Psoas muscle (tissue), 8 donors: ENCODE results near the gene SIDT2. TPM values are rescaled to one million over a fixed set of nuclear protein-coding genes. Genes with fewer than 3 reads are reported as not detected.

Experiments
- ATAC-seq, 4 donors: fragments of 200-7000 bp; cut with Tn5 transposase; one replicate each; pipeline ENCODE4 v1.9.1; 2020; ENCODE audit warnings: moderate library complexity in 3 of 4, mild to moderate bottlenecking in 2 of 4
- DNase-seq, 2 donors: peaks; one replicate each; pipeline ENCODE4 v3.0.0-alpha.2; 2020
- H3K27ac ChIP-seq: fragments of 200-600 bp; one replicate; pipeline ENCODE4 v1.8.0; 2022
- H3K27me3 ChIP-seq, 3 donors: fragments of 200-600 bp in 1 of 3; one replicate each; pipeline versions ENCODE4 v1.6.1 to v1.8.0; 2013 to 2022; ENCODE audit warnings: low read length in 2 of 3, mild to moderate bottlenecking in 2 of 3, moderate library complexity in 1 of 3; ENCODE audit not compliant: insufficient read depth in 3 of 3
- H3K36me3 ChIP-seq, 2 donors: fragments of 200-600 bp in 1 of 2; one replicate each; pipeline versions ENCODE4 v1.6.1 to v1.8.0; 2013 to 2022; ENCODE audit warnings: low read depth in 1 of 2, mild to moderate bottlenecking in 1 of 2, moderate library complexity in 1 of 2; ENCODE audit not compliant: insufficient read depth in 1 of 2
- H3K4me1 ChIP-seq: fragments of 200-600 bp; one replicate; pipeline ENCODE4 v1.8.0; 2022
- H3K4me3 ChIP-seq: fragments of 200-600 bp; one replicate; pipeline ENCODE4 v1.8.0; 2022; ENCODE audit warnings: mild to moderate bottlenecking
- H3K9me3 ChIP-seq: fragments of 200-600 bp; one replicate; pipeline ENCODE4 v1.8.0; 2022
- WGBS, 3 donors: extraction: QIAGEN DNeasy Blood & Tissue Kit; methylation state at CpG; one replicate each; pipeline versions ENCODE4 v1.1.6 to v1.1.7; 2013; 5-methylcytosine and 5-hydroxymethylcytosine counted together
- intact Hi-C, 2 donors: fragments of 100-400 bp; cut with DNase I; formaldehyde crosslinking; loops; one replicate each; pipeline versions ENCODE4 v1.11.0 to v1.14.2; 2022
- polyA plus RNA-seq, 3 donors: library from polyadenylated mRNA; stranded (reverse); fragments of 200-250 nt; gene quantifications; one replicate each; pipeline ENCODE4 v1.2.3, GENCODE V29; 2013
- total RNA-seq, 4 donors: library from RNA; stranded (reverse); fragmentation: NEBNext Ultra II Directional in 2 of 4; extraction: Animal tissue kit (Norgen Biotek cat#: 25700) in 2 of 4; gene quantifications; one replicate each; pipeline versions ENCODE4 v1.2.1 to v1.2.4, GENCODE V29; 2021 to 2023
- TF ChIP-seq, protein P1 (sequence below): fragments of 200-600 bp; IDR thresholded peaks from one replicate; pipeline ENCODE4 v1.8.0; 2022; ENCODE audit warnings: antibody characterized with exemption
- donor health status: healthy with polysubstance abuse.
- donor health status: DM: no; HTN: no; CAD: no; lungs with moderate emphysema.
- donor health status: Bipolar disorder and iron deficiency.
- donor health status: healthy.
- donor health status: DM: yes; HTN: yes; CAD: no.
- donor health status: DM: no; HTN: no; CAD: no.
- donor health status: DM: no; HTN: no; CAD: no.
- donor health status: DM: yes; HTN: yes; CAD: no.

SIDT2 gene
- total and polyA plus RNA-seq, 7 donors: 7.1 to 22.8 (median 12.6) TPM

DNA sequence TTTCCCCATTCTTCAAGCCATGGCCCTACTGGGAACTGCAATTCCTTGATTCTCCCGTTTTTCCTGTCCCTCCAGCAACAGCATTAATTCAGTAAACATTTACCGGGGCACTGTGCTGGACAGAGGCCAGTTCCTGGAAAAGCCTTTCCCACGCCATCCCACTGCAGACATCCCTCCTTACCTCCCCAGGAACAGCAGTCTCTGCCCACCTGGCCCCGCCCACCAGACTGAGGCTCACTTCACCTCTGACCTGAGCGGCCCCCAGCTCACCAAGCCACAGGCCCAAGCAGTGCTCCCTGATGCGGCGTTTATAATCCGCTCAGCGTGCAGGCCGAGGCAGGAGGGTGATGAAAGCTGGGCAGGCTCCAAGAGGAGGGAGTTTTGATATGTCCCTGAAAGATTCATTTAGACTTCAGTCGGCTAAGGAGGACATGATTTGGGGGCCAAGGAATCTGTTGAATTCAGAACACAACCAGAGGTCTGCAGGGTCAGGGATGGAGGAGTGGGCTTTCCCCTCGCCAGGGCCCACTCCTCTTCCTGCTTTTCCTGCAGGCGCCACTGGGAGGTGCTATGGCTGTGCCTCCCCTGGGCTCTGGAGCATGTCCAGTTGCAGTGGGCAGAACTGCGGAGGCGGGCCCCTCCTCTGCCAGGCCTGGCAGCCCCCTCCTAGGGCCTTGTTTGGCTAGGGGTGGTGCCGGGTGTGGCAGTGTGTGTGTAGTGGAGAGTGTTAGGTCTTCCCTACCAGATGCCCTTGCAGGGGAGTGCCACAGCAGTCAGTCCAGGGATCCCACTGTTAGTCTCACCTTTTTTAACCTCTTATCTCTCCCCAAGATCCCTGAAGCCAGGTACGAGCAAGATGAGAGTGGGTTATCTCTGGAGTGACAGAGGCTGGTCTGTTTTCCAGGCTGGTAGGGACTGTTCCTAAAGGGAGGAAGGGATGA, 19.2 kb downstream of the SIDT2 start:
- H3K36me3 ChIP-seq: peaks cover 0 to 30% of the 10 kb centered on the region in 2 donors
- intact Hi-C loops: no loop called here
- ATAC-seq: no peak

DNA sequence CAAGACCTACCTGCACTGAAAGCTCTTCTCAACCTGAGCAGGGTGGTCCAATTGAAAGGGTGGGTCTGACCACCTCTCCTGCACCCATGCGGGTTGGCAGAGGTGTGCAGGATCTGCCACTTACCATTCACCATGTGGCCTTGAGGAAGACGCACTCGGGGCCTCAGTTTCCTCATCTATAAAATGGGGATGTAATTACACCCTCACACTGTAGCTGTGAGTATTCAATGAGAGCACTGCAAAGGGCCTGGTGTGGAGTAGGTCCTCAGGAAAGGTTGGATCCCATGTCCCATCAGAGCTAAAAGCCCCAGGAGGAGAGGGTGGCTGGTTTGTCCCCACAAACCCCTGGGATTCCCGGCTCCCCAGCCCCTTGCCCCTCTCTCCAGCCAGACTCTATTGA, 20.1 kb downstream of the SIDT2 start:
- peaks cover 0 to 25% of the 10 kb centered on the region in 2 donors for H3K36me3 ChIP-seq
- intact Hi-C loops: no loop called here

More for the DNA sequence above, 19.2 kb downstream of the SIDT2 start:
- WGBS, 3 donors: 63 to 73% (median 70%) methylated on average over 16 to 17 of the region's 17 CpGs
- DNase-seq: peak in 1 of 2 donors; percentile 48
- no peaks in the 10 kb centered on the region for H3K27me3 ChIP-seq
- TF ChIP-seq, protein P1, sequence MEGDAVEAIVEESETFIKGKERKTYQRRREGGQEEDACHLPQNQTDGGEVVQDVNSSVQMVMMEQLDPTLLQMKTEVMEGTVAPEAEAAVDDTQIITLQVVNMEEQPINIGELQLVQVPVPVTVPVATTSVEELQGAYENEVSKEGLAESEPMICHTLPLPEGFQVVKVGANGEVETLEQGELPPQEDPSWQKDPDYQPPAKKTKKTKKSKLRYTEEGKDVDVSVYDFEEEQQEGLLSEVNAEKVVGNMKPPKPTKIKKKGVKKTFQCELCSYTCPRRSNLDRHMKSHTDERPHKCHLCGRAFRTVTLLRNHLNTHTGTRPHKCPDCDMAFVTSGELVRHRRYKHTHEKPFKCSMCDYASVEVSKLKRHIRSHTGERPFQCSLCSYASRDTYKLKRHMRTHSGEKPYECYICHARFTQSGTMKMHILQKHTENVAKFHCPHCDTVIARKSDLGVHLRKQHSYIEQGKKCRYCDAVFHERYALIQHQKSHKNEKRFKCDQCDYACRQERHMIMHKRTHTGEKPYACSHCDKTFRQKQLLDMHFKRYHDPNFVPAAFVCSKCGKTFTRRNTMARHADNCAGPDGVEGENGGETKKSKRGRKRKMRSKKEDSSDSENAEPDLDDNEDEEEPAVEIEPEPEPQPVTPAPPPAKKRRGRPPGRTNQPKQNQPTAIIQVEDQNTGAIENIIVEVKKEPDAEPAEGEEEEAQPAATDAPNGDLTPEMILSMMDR: peak; percentile 21
- peak overlapping the region; percentile 58 for H3K4me3 ChIP-seq
- peak overlapping the region; percentile 56 for H3K27ac ChIP-seq
- no peaks in the 10 kb centered on the region for H3K4me1 ChIP-seq
- no peaks in the 10 kb centered on the region for H3K9me3 ChIP-seq

DNA sequence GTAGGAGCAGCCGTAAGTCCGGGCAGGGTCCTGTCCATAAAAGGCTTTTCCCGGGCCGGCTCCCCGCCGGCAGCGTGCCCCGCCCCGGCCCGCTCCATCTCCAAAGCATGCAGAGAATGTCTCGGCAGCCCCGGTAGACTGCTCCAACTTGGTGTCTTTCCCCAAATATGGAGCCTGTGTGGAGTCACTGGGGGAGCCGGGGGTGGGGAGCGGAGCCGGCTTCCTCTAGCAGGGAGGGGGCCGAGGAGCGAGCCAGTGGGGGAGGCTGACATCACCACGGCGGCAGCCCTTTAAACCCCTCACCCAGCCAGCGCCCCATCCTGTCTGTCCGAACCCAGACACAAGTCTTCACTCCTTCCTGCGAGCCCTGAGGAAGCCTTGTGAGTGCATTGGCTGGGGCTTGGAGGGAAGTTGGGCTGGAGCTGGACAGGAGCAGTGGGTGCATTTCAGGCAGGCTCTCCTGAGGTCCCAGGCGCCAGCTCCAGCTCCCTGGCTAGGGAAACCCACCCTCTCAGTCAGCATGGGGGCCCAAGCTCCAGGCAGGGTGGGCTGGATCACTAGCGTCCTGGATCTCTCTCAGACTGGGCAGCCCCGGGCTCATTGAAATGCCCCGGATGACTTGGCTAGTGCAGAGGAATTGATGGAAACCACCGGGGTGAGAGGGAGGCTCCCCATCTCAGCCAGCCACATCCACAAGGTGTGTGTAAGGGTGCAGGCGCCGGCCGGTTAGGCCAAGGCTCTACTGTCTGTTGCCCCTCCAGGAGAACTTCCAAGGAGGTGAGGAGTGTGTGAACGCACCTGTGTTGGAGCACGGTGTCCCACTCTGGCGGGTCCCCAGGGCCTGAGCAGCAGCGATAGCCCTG, 20.7 kb downstream of the SIDT2 start, which contains the start of gene TAGLN:
TAGLN (plus strand) TSS at position 318 of the 863 bp plus-strand sequence. CDS start 3,644 bp downstream, outside the sequence.
- Histone ChIP-seq H3K36me3 (peaks cover 0 to 29% of the 10 kb centered on the region in 2 donors), H3K27ac (peak within 1 kb of the TSS; percentile 56), H3K4me3 (peak within 1 kb of the TSS; percentile 58), H3K27me3 (no peaks in the 10 kb centered on the region), H3K9me3 (no peaks in the 10 kb centered on the region), H3K4me1 (no peaks in the 10 kb centered on the region)
- 29 to 38% (median 31%) methylated on average over 27 to 34 of the region's 34 CpGs for WGBS, 3 donors
- TF ChIP-seq, protein P1: no peak
- ATAC-seq (peak; percentile 18 to 47 (median 32)), DNase-seq (peak; percentile 71 to 85)
- intact Hi-C loops: no loop called here

More for the DNA sequence above, 20.1 kb downstream of the SIDT2 start:
- no peak for ATAC-seq
- H3K4me3 ChIP-seq: peak overlapping the region; percentile 58
- H3K27me3 ChIP-seq: no peaks in the 10 kb centered on the region
- no peak for DNase-seq
- H3K4me1 ChIP-seq: no peaks in the 10 kb centered on the region
- no peaks in the 10 kb centered on the region for H3K9me3 ChIP-seq
- peak overlapping the region; percentile 56 for H3K27ac ChIP-seq
- TF ChIP-seq, protein P1: no peak
- WGBS, 3 donors: 62 to 72% (median 69%) methylated on average over 4 of the region's 4 CpGs

DNA sequence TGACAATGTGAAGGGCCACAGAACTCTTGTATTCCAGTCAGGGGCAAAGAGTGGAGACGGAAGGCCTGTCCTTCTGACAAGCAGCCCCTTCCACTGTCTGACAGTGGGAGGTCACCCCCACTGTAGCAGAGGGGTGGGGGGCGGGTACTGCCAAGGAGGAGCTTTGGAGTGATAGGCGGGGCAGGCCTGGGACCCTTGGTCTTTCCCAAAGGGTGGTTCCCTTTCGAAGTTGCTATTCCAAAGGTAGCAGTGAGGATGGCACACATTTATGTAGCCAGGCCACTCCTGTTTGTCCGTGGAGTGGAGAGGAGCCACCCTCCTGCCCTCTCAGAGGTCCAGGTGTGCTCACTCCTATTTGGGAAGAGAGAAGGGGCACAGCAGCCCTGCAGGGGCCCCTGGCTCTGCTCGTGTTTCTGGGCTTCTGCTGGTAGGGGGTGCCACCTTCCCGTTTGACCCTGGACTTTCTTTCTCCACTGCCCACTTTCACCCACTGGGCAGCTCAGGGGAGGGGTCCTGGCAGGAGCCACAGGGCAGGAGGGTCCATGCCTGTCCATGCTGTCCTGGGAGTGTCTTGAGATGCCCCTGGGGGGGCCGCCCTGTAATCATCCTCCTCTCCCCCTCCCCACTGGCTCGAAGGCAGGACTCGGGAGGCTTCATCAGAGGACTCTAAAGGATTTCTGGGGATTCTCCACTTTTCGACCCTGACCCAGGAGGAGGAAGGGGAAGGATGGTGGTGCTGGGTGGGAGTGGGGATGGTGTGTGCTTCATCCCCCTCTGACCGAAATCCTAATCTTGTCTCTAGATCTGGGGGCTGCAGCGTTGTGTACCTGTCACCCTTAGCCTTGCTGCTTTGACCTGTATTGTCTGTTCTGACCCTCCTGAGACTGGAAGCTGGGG, 21.6 kb downstream of the SIDT2 start:
- intact Hi-C loops: no loop called here
- 64 to 68% (median 64%) methylated on average over 13 of the region's 13 CpGs for WGBS, 3 donors
- ATAC-seq (no peak), DNase-seq (no peak)
- Histone ChIP-seq H3K36me3 (peaks cover 0 to 35% of the 10 kb centered on the region in 2 donors), H3K27me3 (no peaks in the 10 kb centered on the region), H3K4me3 (peak overlapping the region; percentile 58), H3K9me3 (no peaks in the 10 kb centered on the region), H3K27ac (peak overlapping the region; percentile 56), H3K4me1 (no peaks in the 10 kb centered on the region)
- TF ChIP-seq, protein P1: no peak
